ENCODE results near the gene CCDC88A. TPM values are rescaled to one million over a fixed set of nuclear protein-coding genes. Genes with fewer than 3 reads are reported as not detected.

The CCDC88A gene
- total and polyA plus RNA-seq, 4 donors: 4.0 to 31.0 (median 15.5) TPM

GRCh38 chr2:55327470-55328230 is 92.0 kb downstream of the CCDC88A start:
- Histone ChIP-seq H3K4me1 (ENCODE audit: control insufficient read depth in 4 of 4, insufficient read depth in 4 of 4, low read length in 3 of 4) (no peaks in the 10 kb centered on the region), H3K9me3 (ENCODE audit: control insufficient read depth in 4 of 4, low read length in 3 of 4) (no peaks in the 10 kb centered on the region), H3K27me3 (ENCODE audit: control insufficient read depth in 4 of 4, insufficient read depth in 4 of 4, low read length in 3 of 4) (no peaks in the 10 kb centered on the region), H3K36me3 (ENCODE audit: control insufficient read depth in 4 of 4, insufficient read depth in 3 of 4, low read depth in 1 of 4, low read length in 3 of 4) (peaks cover 0 to 4% (median 2%) of the 10 kb centered on the region in 4 donors), H3K9ac (ENCODE audit: low read depth in 1 of 2, low read length in 2 of 2) (no peak overlapping the region), H3K4me3 (ENCODE audit: low read depth in 1 of 3, low read length in 3 of 3) (no peak overlapping the region), H3K27ac (ENCODE audit: low read depth in 1 of 2, low read length in 2 of 2) (no peak overlapping the region)
- TF ChIP-seq TAF1 (conservative IDR thresholded peaks at IDR 0.05) (no peak), FOXA2 (IDR thresholded peaks at IDR 0.05) (no peak), GABPA (IDR thresholded peaks at IDR 0.05 in 1 of 2, conservative IDR thresholded peaks at IDR 0.05 in 1 of 2) (no peak), FOXA1 (IDR thresholded peaks at IDR 0.05) (no peak)
- TF ChIP-seq, protein P1, sequence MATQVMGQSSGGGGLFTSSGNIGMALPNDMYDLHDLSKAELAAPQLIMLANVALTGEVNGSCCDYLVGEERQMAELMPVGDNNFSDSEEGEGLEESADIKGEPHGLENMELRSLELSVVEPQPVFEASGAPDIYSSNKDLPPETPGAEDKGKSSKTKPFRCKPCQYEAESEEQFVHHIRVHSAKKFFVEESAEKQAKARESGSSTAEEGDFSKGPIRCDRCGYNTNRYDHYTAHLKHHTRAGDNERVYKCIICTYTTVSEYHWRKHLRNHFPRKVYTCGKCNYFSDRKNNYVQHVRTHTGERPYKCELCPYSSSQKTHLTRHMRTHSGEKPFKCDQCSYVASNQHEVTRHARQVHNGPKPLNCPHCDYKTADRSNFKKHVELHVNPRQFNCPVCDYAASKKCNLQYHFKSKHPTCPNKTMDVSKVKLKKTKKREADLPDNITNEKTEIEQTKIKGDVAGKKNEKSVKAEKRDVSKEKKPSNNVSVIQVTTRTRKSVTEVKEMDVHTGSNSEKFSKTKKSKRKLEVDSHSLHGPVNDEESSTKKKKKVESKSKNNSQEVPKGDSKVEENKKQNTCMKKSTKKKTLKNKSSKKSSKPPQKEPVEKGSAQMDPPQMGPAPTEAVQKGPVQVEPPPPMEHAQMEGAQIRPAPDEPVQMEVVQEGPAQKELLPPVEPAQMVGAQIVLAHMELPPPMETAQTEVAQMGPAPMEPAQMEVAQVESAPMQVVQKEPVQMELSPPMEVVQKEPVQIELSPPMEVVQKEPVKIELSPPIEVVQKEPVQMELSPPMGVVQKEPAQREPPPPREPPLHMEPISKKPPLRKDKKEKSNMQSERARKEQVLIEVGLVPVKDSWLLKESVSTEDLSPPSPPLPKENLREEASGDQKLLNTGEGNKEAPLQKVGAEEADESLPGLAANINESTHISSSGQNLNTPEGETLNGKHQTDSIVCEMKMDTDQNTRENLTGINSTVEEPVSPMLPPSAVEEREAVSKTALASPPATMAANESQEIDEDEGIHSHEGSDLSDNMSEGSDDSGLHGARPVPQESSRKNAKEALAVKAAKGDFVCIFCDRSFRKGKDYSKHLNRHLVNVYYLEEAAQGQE (IDR thresholded peaks at IDR 0.05): no peak
- TF ChIP-seq, protein P2, sequence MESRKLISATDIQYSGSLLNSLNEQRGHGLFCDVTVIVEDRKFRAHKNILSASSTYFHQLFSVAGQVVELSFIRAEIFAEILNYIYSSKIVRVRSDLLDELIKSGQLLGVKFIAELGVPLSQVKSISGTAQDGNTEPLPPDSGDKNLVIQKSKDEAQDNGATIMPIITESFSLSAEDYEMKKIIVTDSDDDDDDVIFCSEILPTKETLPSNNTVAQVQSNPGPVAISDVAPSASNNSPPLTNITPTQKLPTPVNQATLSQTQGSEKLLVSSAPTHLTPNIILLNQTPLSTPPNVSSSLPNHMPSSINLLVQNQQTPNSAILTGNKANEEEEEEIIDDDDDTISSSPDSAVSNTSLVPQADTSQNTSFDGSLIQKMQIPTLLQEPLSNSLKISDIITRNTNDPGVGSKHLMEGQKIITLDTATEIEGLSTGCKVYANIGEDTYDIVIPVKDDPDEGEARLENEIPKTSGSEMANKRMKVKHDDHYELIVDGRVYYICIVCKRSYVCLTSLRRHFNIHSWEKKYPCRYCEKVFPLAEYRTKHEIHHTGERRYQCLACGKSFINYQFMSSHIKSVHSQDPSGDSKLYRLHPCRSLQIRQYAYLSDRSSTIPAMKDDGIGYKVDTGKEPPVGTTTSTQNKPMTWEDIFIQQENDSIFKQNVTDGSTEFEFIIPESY (IDR thresholded peaks at IDR 0.05): no peak
- TF ChIP-seq, protein P3, sequence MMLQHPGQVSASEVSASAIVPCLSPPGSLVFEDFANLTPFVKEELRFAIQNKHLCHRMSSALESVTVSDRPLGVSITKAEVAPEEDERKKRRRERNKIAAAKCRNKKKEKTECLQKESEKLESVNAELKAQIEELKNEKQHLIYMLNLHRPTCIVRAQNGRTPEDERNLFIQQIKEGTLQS (IDR thresholded peaks at IDR 0.05): no peak
- 79% methylated on average over 3 of the region's 3 CpGs for WGBS
- DNase-seq (ENCODE audit: low spot score): no peak

GRCh38 chr2:55314985-55315384 is 104.7 kb downstream of the CCDC88A start:
- 82% methylated on average over 1 of the region's 1 CpG for WGBS
- peaks cover 2 to 14% (median 9%) of the 10 kb centered on the region in 4 donors for H3K36me3 ChIP-seq (ENCODE audit: control insufficient read depth in 4 of 4, insufficient read depth in 3 of 4, low read depth in 1 of 4, low read length in 3 of 4)
- DNase-seq (ENCODE audit: low spot score): no peak
- no peaks in the 10 kb centered on the region for H3K4me1 ChIP-seq (ENCODE audit: control insufficient read depth in 4 of 4, insufficient read depth in 4 of 4, low read length in 3 of 4)
- TF ChIP-seq MAX (IDR thresholded peaks at IDR 0.05) (no peak), JUND (IDR thresholded peaks at IDR 0.05) (no peak), FOXA2 (IDR thresholded peaks at IDR 0.05) (no peak), SP1 (IDR thresholded peaks at IDR 0.05) (no peak), RAD21 (IDR thresholded peaks at IDR 0.05) (no peak), HNF4A (conservative IDR thresholded peaks at IDR 0.05) (no peak), NR2F2 (IDR thresholded peaks at IDR 0.05) (no peak)
- TF ChIP-seq, protein P2 (IDR thresholded peaks at IDR 0.05): no peak
- no peak overlapping the region for H3K4me3 ChIP-seq (ENCODE audit: low read depth in 1 of 3, low read length in 3 of 3)
- no peaks in the 10 kb centered on the region for H3K9me3 ChIP-seq (ENCODE audit: control insufficient read depth in 4 of 4, low read length in 3 of 4)
- H3K27ac ChIP-seq (ENCODE audit: low read depth in 1 of 2, low read length in 2 of 2): no peak overlapping the region
- H3K9ac ChIP-seq (ENCODE audit: low read depth in 1 of 2, low read length in 2 of 2): no peak overlapping the region
- H3K27me3 ChIP-seq (ENCODE audit: control insufficient read depth in 4 of 4, insufficient read depth in 4 of 4, low read length in 3 of 4): no peaks in the 10 kb centered on the region
